Measurements from ENCODE around the gene KLHL26.

Gene KLHL26

DNA sequence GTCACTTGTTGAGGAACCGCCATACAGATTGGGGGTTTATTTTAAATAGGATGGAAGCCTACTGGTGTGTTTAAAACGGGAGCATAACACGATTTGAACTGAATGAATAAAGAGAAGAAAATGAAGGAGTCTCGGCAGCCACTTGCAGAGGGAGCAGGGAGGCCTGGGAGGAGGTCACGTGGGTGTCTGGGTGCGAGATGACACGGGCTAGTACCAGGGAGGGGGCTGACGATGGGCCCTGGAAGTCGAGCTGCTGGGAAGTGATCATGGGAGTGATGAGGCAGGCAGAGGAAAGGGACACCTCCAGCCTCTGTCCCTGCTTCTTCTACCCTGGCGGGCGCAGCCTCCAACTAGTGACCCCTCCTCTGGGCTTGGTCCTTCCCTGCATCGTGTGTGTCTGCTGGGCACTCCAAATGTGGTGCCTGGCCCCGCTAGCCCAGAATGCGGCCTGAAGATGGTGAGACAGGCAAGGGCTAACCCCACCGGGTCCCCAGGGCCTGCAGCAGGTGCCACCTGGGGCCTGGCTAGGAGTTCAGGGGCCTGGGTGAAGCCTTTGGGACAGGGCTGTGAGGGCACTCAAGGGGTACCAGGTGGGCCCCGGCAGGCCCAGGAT is 82.1 kb downstream of the KLHL26 start:
- no peak for DNase-seq (ENCODE audit: low spot score)

DNA sequence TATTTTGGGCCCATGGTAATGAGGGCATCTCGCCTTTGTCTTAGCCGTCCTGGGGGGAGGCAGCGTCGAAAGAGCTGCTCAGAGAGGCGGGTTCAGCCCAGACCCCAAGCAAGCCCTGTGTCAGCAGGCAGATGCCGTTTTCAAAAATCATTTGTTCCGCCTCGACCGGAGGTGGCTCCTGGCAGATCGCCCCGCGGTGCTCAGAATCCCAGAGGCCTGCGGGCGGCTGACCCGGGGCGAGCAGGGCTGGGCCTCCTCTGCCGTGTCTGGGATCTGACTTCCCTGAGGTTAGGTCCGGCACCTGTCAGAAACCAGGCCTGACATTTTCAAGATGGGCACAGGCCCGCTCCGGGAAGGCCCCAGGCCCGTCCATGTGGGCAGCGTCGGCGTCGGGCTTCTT is 82.7 kb downstream of the KLHL26 start:
- DNase-seq (ENCODE audit: low spot score) = no peak
